Effector CD8-positive, alpha-beta T cell (primary cell): ENCODE data around the gene AP4M1.

Experiments used
- DNase-seq: peaks from one replicate; lab custom pipeline; 2025; lab: John Stamatoyannopoulos, UW

The AP4M1 gene

GRCh38 chr7:100087055-100087750, 14.2 kb upstream of the AP4M1 start:
- no peak for DNase-seq

GRCh38 chr7:100088095-100088620, 13.3 kb upstream of the AP4M1 start:
- no peak for DNase-seq

GRCh38 chr7:100088621-100089457, 12.6 kb upstream of the AP4M1 start, which contains the start of gene COPS6:
TSS of gene COPS6 (plus strand) at chr7:100088969. CDS start at chr7:100088991, 22 bp downstream.
- DNase-seq: peak; percentile 80

GRCh38 chr7:100089458-100090196, 11.8 kb upstream of the AP4M1 start:
- DNase-seq: no peak

- DNase-seq: no peak
Measured at GRCh38 chr7:100090527-100091410, 10.7 kb upstream of the AP4M1 start.

- no peak for DNase-seq
Measured at GRCh38 chr7:100091411-100092181, 9.8 kb upstream of the AP4M1 start.

GRCh38 chr7:100093054-100093453, 8.4 kb upstream of the AP4M1 start:
- no peak for DNase-seq

- DNase-seq: no peak
Measured at GRCh38 chr7:100093498-100093897, 7.9 kb upstream of the AP4M1 start.

GRCh38 chr7:100093925-100094486, 7.4 kb upstream of the AP4M1 start:
- no peak for DNase-seq

- no peak for DNase-seq
Measured at GRCh38 chr7:100095289-100095688, 6.2 kb upstream of the AP4M1 start.

- no peak for DNase-seq
Measured at GRCh38 chr7:100095704-100096103, 5.7 kb upstream of the AP4M1 start.

- DNase-seq: no peak
Measured at GRCh38 chr7:100098913-100099312, 2.5 kb upstream of the AP4M1 start.

- no peak for DNase-seq
Measured at GRCh38 chr7:100099452-100099851, 2.0 kb upstream of the AP4M1 start.

GRCh38 chr7:100100420-100101015, 925 bp upstream of the AP4M1 start:
- DNase-seq: peak; percentile 87

- DNase-seq: no peak
Measured at GRCh38 chr7:100102950-100103840, 1.8 kb downstream of the AP4M1 start.

- no peak for DNase-seq
Measured at GRCh38 chr7:100105534-100105933, 4.1 kb downstream of the AP4M1 start.

- no peak for DNase-seq
Measured at GRCh38 chr7:100106633-100107032, 5.2 kb downstream of the AP4M1 start.

GRCh38 chr7:100107125-100107737, 5.8 kb downstream of the AP4M1 start:
- DNase-seq: no peak
